ENCODE data around the gene XPR1.

DNA sequence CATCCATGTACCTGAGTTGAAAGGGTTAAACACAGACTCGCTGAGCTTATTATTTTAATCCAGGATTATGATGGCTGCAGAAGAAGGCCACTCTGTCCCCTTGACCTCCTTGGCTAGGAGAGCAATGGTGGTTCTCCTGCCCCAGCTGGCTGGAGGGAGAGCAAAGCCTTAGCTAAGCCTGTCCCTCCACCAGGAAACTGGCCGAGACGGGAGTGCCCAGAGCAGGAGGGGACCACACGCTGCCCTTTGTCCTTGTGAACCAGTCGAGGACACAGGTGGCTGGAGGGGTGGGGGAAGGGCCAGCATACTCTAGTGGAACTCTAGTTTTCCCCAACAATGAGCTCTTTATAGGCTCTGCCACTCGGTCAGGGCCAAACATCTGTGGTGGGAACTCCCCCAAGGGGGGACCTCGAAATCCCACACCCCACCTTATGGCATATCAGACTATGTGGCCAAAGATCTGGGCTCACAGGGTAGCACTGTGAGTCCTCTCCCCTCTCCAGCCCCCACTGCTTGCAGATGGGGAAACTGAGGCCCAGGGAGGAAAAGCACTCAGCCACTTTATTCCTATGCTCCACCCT, 293.7 kb downstream of the XPR1 start:
- TF ChIP-seq CTCF (IDR thresholded peaks at IDR 0.05) (no peak), POLR2AphosphoS5 (IDR thresholded peaks at IDR 0.05; ENCODE audit: insufficient read depth in 1 of 2, low read depth in 1 of 2) (no peak), POLR2A (IDR thresholded peaks at IDR 0.05) (no peak)
